AG04450 (cell line): Measurements from ENCODE around the gene TSSK6. TPM values are rescaled to one million over a fixed set of nuclear protein-coding genes. Genes with fewer than 3 reads are reported as not detected.
A peak's percentile ranks its signal among the peaks of the same experiment; 100 is the strongest.

ENCODE experiments used
- CTCF ChIA-PET: fragments of 300-600, 350-600 bp; formaldehyde crosslinking; extraction: SDS; loops from one replicate; lab custom pipeline; 2022; ENCODE audit warnings: antibody characterized with exemption, inconsistent platforms; lab: Charles Lee
- POLR2A ChIA-PET: fragments of 350-600 bp; formaldehyde crosslinking; extraction: SDS; loops from one replicate; lab custom pipeline; 2021; ENCODE audit warnings: antibody characterized with exemption, inconsistent platforms; lab: Yijun Ruan, JAX
- DNase-seq: peaks from one replicate; pipeline ENCODE4 v3.0.0-alpha.2; 2011; ENCODE audit warnings: low read depth, low spot score
- H3K27ac ChIP-seq: one replicate; pipeline ENCODE4 v1.5.1; 2012; ENCODE audit warnings: low read depth, low read length, control low read depth
- H3K27me3 ChIP-seq: one replicate; pipeline ENCODE4 v1.6.0; 2012; ENCODE audit warnings: low read length; ENCODE audit not compliant: control insufficient read depth, insufficient read depth
- H3K4me3 ChIP-seq: 2 replicates; pipeline ENCODE4 v1.5.1; 2011; ENCODE audit warnings: mild to moderate bottlenecking, low read depth, low read length, control low read depth
- H3K9me3 ChIP-seq: 2 replicates; pipeline ENCODE4 v1.5.1; 2012; ENCODE audit warnings: low read length; ENCODE audit not compliant: control insufficient read depth, insufficient read depth
- CTCF ChIP-seq: IDR thresholded peaks from 2 replicates; pipeline ENCODE4 v1.5.1; 2011; ENCODE audit warnings: low read depth, low read length, control low read depth, inconsistent platforms
- polyA minus RNA-seq: library from RNA; depleted of rRNA, polyadenylated mRNA; stranded (reverse); fragments of >200 nt; gene quantifications from 2 replicates; pipeline ENCODE4 v1.2.3, GENCODE V29; 2011; rRNA and poly(A)+ RNA removed
- polyA plus RNA-seq: library from polyadenylated mRNA; depleted of rRNA; stranded (reverse); fragments of >200 nt; gene quantifications from 2 replicates; pipeline ENCODE4 v1.2.3, GENCODE V29; 2011; rRNA removed

TSSK6 gene
- polyA plus RNA-seq = 1.0 and 1.7 TPM in 2 replicates
- 0.48 and 0.60 TPM in 2 replicates for polyA minus RNA-seq

DNA sequence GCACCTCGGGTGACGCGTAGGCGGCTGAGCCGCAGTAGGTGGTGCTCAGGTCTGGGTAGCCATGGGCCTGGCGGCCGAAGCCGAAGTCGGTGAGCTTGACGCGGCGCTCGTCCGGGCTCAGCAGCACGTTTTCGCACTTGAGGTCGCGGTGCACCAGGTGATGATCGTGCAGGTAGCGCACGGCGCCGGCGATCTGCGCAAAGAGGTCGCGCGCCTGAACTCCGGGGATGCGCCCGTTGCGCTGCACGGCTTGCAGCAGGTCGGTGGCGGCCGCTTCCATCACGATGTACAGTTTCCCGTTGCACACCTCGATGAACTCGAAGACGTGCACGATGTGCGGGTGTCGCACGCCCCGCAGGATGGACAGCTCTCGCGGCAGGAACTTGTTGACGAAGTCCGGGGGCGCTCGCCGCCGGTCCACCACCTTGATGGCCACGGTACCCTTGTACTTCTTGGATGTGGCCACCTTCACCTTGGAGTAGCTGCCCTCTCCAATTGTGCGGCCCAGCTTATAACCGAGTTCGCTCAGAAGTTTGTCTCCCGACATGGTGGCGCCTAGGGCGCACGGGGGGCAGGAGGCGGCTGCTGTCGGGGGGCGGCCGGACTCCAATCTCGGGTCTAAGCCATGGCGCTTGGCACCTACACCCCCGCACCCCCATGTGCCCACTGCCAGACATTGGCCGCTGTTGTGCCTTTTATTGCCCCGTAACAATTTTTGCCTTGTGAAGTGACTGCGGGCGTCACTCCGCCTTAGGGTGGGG lies at the start of gene TSSK6:
Gene TSSK6, minus strand, starts transcription at position 668 of the 761 bp plus-strand sequence. Its CDS starts 121 bp downstream, at position 547.
- ChIA-PET CTCF (interaction anchor here (1.2 kb wide), 1 partner anchor 25 kb away, joined by 3 read pairs; no protein-coding TSS in a partner anchor), POLR2A (interaction anchor here (0.5 to 1.8 kb wide), 5 partner anchors 18 to 311 kb away, joined by 3 to 6 read pairs (median 3); no protein-coding TSS in a partner anchor)
- Histone ChIP-seq H3K27ac (peak within 1 kb of the TSS; percentile 68), H3K9me3 (peaks cover 21% of the 10 kb centered on the region), H3K4me3 (peak within 1 kb of the TSS; percentile 92), H3K27me3 (no peaks in the 10 kb centered on the region)
- no peak for TF ChIP-seq CTCF
- no peak for DNase-seq

- Histone ChIP-seq H3K27me3 (no peaks in the 10 kb centered on the region), H3K4me3 (no peak overlapping the region), H3K9me3 (peaks cover under 1% of the 10 kb centered on the region), H3K27ac (no peak overlapping the region)
- ChIA-PET CTCF (interaction anchor here (2.1 kb wide), 1 partner anchor 10 kb away, joined by 9 read pairs; no protein-coding TSS in a partner anchor), POLR2A (no interaction called here)
- no peak for TF ChIP-seq CTCF
- DNase-seq = no peak
Measured at GRCh38 chr19:19563348-19563848, 48.0 kb upstream of the TSSK6 start.

GRCh38 chr19:19562665-19563347 lies 47.5 kb upstream of the TSSK6 start:
- no peak overlapping the region for H3K27ac ChIP-seq
- ChIA-PET POLR2A (no interaction called here), CTCF (interaction anchor here (2.1 kb wide), 1 partner anchor 10 kb away, joined by 9 read pairs; no protein-coding TSS in a partner anchor)
- H3K9me3 ChIP-seq = no peaks in the 10 kb centered on the region; the same call in 1 of the 2 replicates
- no peak for DNase-seq
- no peak for TF ChIP-seq CTCF
- no peaks in the 10 kb centered on the region for H3K27me3 ChIP-seq
- H3K4me3 ChIP-seq = no peak overlapping the region

GRCh38 chr19:19561946-19562664 lies 46.8 kb upstream of the TSSK6 start:
- CTCF ChIA-PET = interaction anchor here (1.2 to 2.1 kb wide), 2 partner anchors 9 to 29 kb away, joined by 3 to 9 read pairs; no protein-coding TSS in a partner anchor

More at GRCh38 chr19:19561946-19562664, 46.8 kb upstream of the TSSK6 start:
- Histone ChIP-seq H3K4me3 (no peak overlapping the region), H3K27me3 (no peaks in the 10 kb centered on the region), H3K9me3 (no peaks in the 10 kb centered on the region), H3K27ac (no peak overlapping the region)
- POLR2A ChIA-PET = no interaction called here
- TF ChIP-seq CTCF = no peak
- no peak for DNase-seq
